GM21723 (cell line): ENCODE results near the gene HSF4.
"Not testable (repeated sequence)": the region's sequence is repeated elsewhere in the genome, so short reads cannot be mapped to it uniquely, and the experiment has no call there.

ENCODE experiments used
- ATAC-seq: cut with Tn5 transposase; IDR thresholded peaks from one replicate; pipeline ENCODE4 v1.9.1; 2021; ENCODE audit warnings: mild to moderate bottlenecking, moderate library complexity; ENCODE audit not compliant: unreplicated experiment

Gene HSF4

GRCh38 chr16:67164599-67165061, at the start of gene HSF4:
HSF4 (plus strand) TSS chr16:67164745; CDS start chr16:67164812, 67 bp downstream.
- no peak for ATAC-seq

GRCh38 chr16:67114793-67115192, 49.8 kb upstream of the HSF4 start:
- ATAC-seq: no peak

GRCh38 chr16:67115639-67116038, 48.9 kb upstream of the HSF4 start:
- ATAC-seq: no peak

GRCh38 chr16:67116388-67117311, 47.9 kb upstream of the HSF4 start:
- ATAC-seq: no peak

GRCh38 chr16:67117716-67118115, 46.8 kb upstream of the HSF4 start:
- ATAC-seq: no peak

- ATAC-seq: no peak
Observed at GRCh38 chr16:67120025-67120424, 44.5 kb upstream of the HSF4 start.

GRCh38 chr16:67122799-67123198, 41.7 kb upstream of the HSF4 start:
- not testable (repeated sequence) for ATAC-seq

GRCh38 chr16:67128417-67128816, 36.1 kb upstream of the HSF4 start:
- no peak for ATAC-seq

- ATAC-seq: no peak
Observed at GRCh38 chr16:67128887-67129286, 35.7 kb upstream of the HSF4 start.

- no peak for ATAC-seq
Observed at GRCh38 chr16:67129422-67129821, 35.1 kb upstream of the HSF4 start.

- ATAC-seq: no peak
Observed at GRCh38 chr16:67137605-67138004, 26.9 kb upstream of the HSF4 start.

- ATAC-seq: no peak
Observed at GRCh38 chr16:67141391-67141790, 23.2 kb upstream of the HSF4 start.

- no peak for ATAC-seq
Observed at GRCh38 chr16:67142342-67142741, 22.2 kb upstream of the HSF4 start.

GRCh38 chr16:67144943-67145342, 19.6 kb upstream of the HSF4 start:
- ATAC-seq: no peak

- no peak for ATAC-seq
Observed at GRCh38 chr16:67145746-67146145, 18.8 kb upstream of the HSF4 start.

- no peak for ATAC-seq
Observed at GRCh38 chr16:67146523-67147357, 17.8 kb upstream of the HSF4 start.

- no peak for ATAC-seq
Observed at GRCh38 chr16:67147437-67148140, 17.0 kb upstream of the HSF4 start.

GRCh38 chr16:67148221-67148620, 16.3 kb upstream of the HSF4 start:
- no peak for ATAC-seq

- no peak for ATAC-seq
Observed at GRCh38 chr16:67148656-67149275, 15.8 kb upstream of the HSF4 start.

GRCh38 chr16:67149276-67150046, 15.1 kb upstream of the HSF4 start:
- no peak for ATAC-seq
